ENCODE data around the gene MGLL. TPM values are rescaled to one million over a fixed set of nuclear protein-coding genes. Genes with fewer than 3 reads are reported as not detected.
A peak's percentile ranks its signal among the peaks of the same experiment; 100 is the strongest.

Gene MGLL
- total RNA-seq, 1 donor from 2014 or later: 135 TPM

GRCh38 chr3:127738192-127738840 is 84.0 kb downstream of the MGLL start:
- peak; percentile 22 for ATAC-seq

- ATAC-seq: no peak
Observed at GRCh38 chr3:127736801-127737539, 85.3 kb downstream of the MGLL start.

GRCh38 chr3:127735767-127736693 is 86.3 kb downstream of the MGLL start:
- ATAC-seq: peak; percentile 52

- no peak for ATAC-seq
Observed at GRCh38 chr3:127734754-127735473, 87.4 kb downstream of the MGLL start.

- ATAC-seq: no peak
Observed at GRCh38 chr3:127734181-127734720, 88.1 kb downstream of the MGLL start.

- no peak for ATAC-seq
Observed at GRCh38 chr3:127733781-127734180, 88.5 kb downstream of the MGLL start.

GRCh38 chr3:127732879-127733350 is 89.4 kb downstream of the MGLL start:
- no peak for ATAC-seq

- ATAC-seq: no peak
Observed at GRCh38 chr3:127732303-127732702, 90.0 kb downstream of the MGLL start.

- ATAC-seq: no peak
Observed at GRCh38 chr3:127731546-127732289, 90.6 kb downstream of the MGLL start.

- ATAC-seq: no peak
Observed at GRCh38 chr3:127730666-127731295, 91.5 kb downstream of the MGLL start.

- ATAC-seq: no peak
Observed at GRCh38 chr3:127730171-127730570, 92.1 kb downstream of the MGLL start.

- ATAC-seq: no peak
Observed at GRCh38 chr3:127729556-127730056, 92.7 kb downstream of the MGLL start.

GRCh38 chr3:127728417-127729015 is 93.8 kb downstream of the MGLL start:
- no peak for ATAC-seq

- ATAC-seq: no peak
Observed at GRCh38 chr3:127726894-127727293, 95.4 kb downstream of the MGLL start.

- no peak for ATAC-seq
Observed at GRCh38 chr3:127723011-127723567, 99.2 kb downstream of the MGLL start.

GRCh38 chr3:127722091-127722784 is 100.1 kb downstream of the MGLL start:
- ATAC-seq: no peak

GRCh38 chr3:127720985-127721935 is 101.1 kb downstream of the MGLL start:
- no peak for ATAC-seq

All from esophagus mucosa (tissue), 1 donor.